ENCODE measurements around the gene ARHGAP21. TPM values are rescaled to one million over a fixed set of nuclear protein-coding genes. Genes with fewer than 3 reads are reported as not detected.

The ARHGAP21 gene
- total RNA-seq, 1 experiment from 2014 or later, result 45.8 TPM

- in situ Hi-C loops (cut with HindIII; ENCODE audit: low pct_unique_long_range_greater_than_20kb, low sequenced_read_pairs), result no loop called here
- Histone ChIP-seq H3K9me3 (ENCODE audit: control insufficient read depth, insufficient read depth, low read depth, low read length) (no peaks in the 10 kb centered on the region), H3K4me1 (ENCODE audit: control insufficient read depth, insufficient read depth, low read length) (no peaks in the 10 kb centered on the region), H3K27ac (ENCODE audit: low read length) (no peak overlapping the region), H3K4me3 (ENCODE audit: low read depth in 2 of 2, low read length in 2 of 2) (no peak overlapping the region), H3K27me3 (ENCODE audit: control insufficient read depth, insufficient read depth, low read length) (no peaks in the 10 kb centered on the region), H3K36me3 (ENCODE audit: control insufficient read depth, insufficient read depth, low read length) (peaks cover 29% of the 10 kb centered on the region)
- ATAC-seq (no peak), DNase-seq (ENCODE audit: low read depth, low spot score) (no peak)
- intact Hi-C loops (cut with micrococcal nuclease; ENCODE audit: unreplicated experiment), result no loop called here
- ChIA-PET POLR2A (no interaction called here), CTCF (no interaction called here)
- TF ChIP-seq POLR2AphosphoS5 (IDR thresholded peaks at IDR 0.05; ENCODE audit: low read depth, low read length) (no peak), REST (IDR thresholded peaks at IDR 0.05; ENCODE audit: insufficient read depth in 1 of 2, low read depth in 2 of 2, low read length in 1 of 2) (no peak), CTCF (IDR thresholded peaks at IDR 0.05) (no peak), SIN3A (IDR thresholded peaks at IDR 0.05; ENCODE audit: borderline replicate concordance, insufficient read depth, low read depth, low read length) (no peak), TCF7L2 (IDR thresholded peaks at IDR 0.05; ENCODE audit: low read depth, low read length) (no peak)
- no TSS peak for BruUV-seq (replicated peaks)
Measured at GRCh38 chr10:24590697-24591457, 132.8 kb downstream of the ARHGAP21 start.

GRCh38 chr10:24589265-24589664 is 134.4 kb downstream of the ARHGAP21 start:
- intact Hi-C loops (cut with micrococcal nuclease; ENCODE audit: unreplicated experiment) (no loop called here), in situ Hi-C loops (cut with HindIII; ENCODE audit: low pct_unique_long_range_greater_than_20kb, low sequenced_read_pairs) (no loop called here)
- H3K36me3 ChIP-seq (ENCODE audit: control insufficient read depth, insufficient read depth, low read length), result peaks cover 22% of the 10 kb centered on the region
- DNase-seq (ENCODE audit: low read depth, low spot score), result no peak
- H3K4me1 ChIP-seq (ENCODE audit: control insufficient read depth, insufficient read depth, low read length), result no peaks in the 10 kb centered on the region
- ChIA-PET POLR2A (no interaction called here), CTCF (no interaction called here)
- H3K9me3 ChIP-seq (ENCODE audit: control insufficient read depth, insufficient read depth, low read depth, low read length), result no peaks in the 10 kb centered on the region
- ATAC-seq, result no peak
- H3K27me3 ChIP-seq (ENCODE audit: control insufficient read depth, insufficient read depth, low read length), result no peaks in the 10 kb centered on the region
- TF ChIP-seq REST (IDR thresholded peaks at IDR 0.05; ENCODE audit: insufficient read depth in 1 of 2, low read depth in 2 of 2, low read length in 1 of 2) (no peak), TCF7L2 (IDR thresholded peaks at IDR 0.05; ENCODE audit: low read depth, low read length) (no peak), CTCF (IDR thresholded peaks at IDR 0.05) (no peak), POLR2AphosphoS5 (IDR thresholded peaks at IDR 0.05; ENCODE audit: low read depth, low read length) (no peak), SIN3A (IDR thresholded peaks at IDR 0.05; ENCODE audit: borderline replicate concordance, insufficient read depth, low read depth, low read length) (no peak)
- no peak overlapping the region for H3K27ac ChIP-seq (ENCODE audit: low read length)
- BruUV-seq (replicated peaks), result no TSS peak
- no peak overlapping the region for H3K4me3 ChIP-seq (ENCODE audit: low read depth in 2 of 2, low read length in 2 of 2)
